DMS153 treated with DMSO at 0.1 percent for 48 hours (cell line): ENCODE measurements around the gene SNRNP200.
"Not testable (repeated sequence)": the region's sequence is repeated elsewhere in the genome, so short reads cannot be mapped to it uniquely, and the experiment has no call there.

Experiments used
- DNase-seq: peaks from one replicate; lab custom pipeline; 2025; ENCODE audit not compliant: unreplicated experiment; lab: John Stamatoyannopoulos, UW

Gene SNRNP200

GRCh38 chr2:96274355-96275056, 30.8 kb downstream of the SNRNP200 start:
- no peak for DNase-seq

GRCh38 chr2:96273763-96274162, 31.6 kb downstream of the SNRNP200 start:
- DNase-seq = no peak

DNA sequence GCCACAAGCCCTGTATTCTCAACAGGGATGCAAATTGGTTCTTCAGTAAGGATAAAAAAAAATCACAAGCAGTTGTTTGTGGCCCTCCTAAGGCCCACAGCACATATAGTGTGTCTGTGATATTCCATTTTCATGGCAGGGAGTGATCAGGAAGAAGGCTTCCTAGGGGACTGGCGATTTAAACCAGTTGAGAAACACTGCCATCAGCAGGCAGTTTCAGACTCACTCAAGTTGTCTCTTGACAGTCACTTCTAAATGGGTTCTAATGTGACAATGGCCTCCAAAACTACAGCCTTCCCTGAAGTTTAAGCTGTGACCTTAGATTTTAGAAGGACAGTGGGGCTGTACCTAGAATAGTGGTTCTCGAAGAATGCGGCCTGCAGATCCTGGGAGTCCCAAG, 33.4 kb downstream of the SNRNP200 start:
- no peak for DNase-seq

DNA sequence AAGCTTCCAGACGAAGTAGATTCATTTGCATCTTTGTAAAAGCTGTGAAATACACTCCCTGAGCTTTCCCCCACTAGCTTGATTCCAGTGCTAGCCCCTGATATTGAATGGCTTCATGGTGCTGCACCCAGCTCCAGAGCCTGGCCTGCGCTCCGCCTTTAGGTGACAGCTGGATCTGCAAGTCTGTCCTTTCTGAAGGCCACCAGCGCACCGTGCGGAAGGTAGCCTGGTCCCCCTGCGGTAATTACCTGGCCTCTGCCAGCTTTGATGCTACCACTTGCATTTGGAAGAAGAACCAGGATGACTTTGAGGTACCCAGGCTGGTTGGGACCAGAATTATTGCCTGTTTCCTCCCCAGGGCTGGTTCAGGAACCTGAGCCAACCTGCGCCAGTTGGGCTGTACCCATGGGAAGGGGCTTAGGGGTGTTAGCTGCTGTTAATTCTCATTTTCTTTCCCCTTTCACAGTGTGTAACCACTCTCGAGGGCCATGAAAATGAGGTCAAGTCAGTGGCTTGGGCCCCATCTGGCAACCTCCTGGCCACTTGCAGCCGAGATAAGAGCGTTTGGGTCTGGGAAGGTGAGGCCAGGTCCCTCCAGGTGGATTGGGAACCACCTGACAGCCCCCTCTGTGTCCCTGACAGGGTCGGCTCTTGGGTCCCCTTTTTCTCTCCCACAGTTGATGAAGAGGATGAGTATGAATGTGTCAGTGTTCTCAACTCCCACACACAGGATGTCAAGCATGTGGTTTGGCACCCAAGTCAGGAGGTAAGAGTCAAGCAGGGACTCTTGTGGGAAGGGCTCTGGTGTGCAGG, 38.0 kb downstream of the SNRNP200 start:
- DNase-seq = no peak

GRCh38 chr2:96265840-96266679, 39.3 kb downstream of the SNRNP200 start, which contains the start of the genes CIAO1 and TMEM127:
CIAO1 (plus strand) TSS chr2:96266225; CDS start chr2:96266351, 126 bp downstream.
TMEM127 (minus strand) TSS chr2:96265997; CDS start chr2:96265381, 616 bp downstream.
- DNase-seq = peak; percentile 96

- no peak for DNase-seq
These were observed 40.0 kb downstream of the SNRNP200 start for GRCh38 chr2:96265349-96265839.

- DNase-seq = no peak
These were observed 40.5 kb downstream of the SNRNP200 start for GRCh38 chr2:96264656-96265348.

DNA sequence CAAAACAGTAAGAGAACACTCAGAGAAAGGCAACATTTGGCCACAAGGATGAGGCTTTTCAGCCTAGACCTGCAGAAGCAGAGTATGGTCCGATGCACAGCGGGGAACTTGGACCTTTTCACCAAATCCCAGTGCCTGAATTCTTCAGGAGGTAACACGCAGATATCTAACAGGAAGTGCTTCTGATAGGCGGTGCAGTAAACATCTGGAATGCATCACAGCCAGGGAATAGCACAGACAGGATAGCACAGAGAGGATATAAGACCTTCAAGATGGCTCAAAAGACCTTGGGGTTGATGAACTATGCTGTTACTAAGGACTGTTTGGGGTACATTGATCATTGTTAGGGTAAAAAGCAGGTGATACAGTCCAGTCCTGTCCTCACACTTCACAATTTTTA, 41.3 kb downstream of the SNRNP200 start:
- no peak for DNase-seq

DNA sequence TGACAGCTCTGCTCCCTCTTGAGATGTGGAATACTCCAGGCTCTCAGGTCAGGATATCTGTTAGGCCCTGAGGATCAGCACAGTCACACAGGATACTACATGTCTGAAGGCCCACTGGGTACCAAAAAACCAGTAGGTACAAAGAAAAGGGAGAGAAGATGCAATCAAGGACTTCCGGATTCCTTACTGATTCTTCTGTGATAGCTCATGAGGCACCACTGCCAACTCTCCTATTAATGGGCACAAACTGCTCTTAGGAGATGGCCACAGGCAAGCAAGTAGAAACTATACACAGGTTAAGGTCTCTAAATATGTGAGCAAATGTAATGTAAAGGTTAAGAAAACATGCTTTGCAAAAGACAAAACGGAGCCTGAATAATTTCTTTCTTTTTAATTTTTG, 43.0 kb downstream of the SNRNP200 start:
- no peak for DNase-seq

GRCh38 chr2:96261328-96262003, 43.9 kb downstream of the SNRNP200 start:
- no peak for DNase-seq

GRCh38 chr2:96260387-96261260, 44.7 kb downstream of the SNRNP200 start:
- DNase-seq = peak; percentile 90

GRCh38 chr2:96259497-96259921, 45.8 kb downstream of the SNRNP200 start:
- no peak for DNase-seq

GRCh38 chr2:96258166-96259022, 47.0 kb downstream of the SNRNP200 start:
- no peak for DNase-seq

GRCh38 chr2:96257744-96258143, 47.6 kb downstream of the SNRNP200 start:
- DNase-seq = not testable (repeated sequence)

DNA sequence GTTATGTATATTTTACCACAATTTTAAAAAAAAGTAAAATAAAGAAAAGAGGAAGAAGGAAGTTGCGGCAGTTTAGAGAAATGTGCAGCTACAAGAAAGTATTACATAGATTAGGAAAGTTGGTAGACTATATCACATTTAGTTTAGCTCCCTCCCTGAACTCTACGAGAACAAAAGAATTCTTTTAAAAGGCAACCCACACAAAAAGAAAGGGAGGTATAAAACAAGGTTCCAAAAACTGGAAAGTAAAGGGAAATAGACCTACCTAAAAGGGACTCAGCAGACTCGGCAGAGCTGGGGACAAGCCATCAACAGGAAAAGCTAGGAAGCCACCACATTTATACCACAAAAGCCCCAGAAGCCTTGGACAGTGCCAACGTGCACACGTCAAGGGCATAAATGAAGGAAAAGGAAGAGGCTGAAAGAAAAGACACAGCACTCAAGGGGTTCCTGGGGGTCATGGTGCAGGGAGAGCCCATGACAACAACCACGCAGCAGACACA, 48.7 kb downstream of the SNRNP200 start:
- no peak for DNase-seq

DNA sequence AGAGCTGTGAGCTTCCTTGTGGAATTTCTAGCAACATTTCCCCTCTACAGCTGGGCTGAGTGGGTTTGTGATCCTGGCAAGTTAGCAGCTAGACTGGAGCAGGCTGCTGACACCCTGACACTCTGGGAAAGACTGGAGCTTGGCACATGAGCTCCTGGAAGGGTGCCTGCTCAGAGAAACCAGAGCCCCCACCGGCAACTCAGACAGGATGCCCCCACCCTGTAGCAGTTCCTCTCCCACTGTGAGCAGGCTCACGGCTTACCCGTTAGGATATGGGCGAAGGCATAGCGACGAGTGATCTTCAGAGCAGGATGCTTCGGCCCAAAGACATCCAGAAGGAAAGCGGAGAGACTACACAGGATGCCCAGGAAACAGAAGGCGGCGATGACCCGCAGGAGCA, 50.8 kb downstream of the SNRNP200 start:
- DNase-seq = no peak

DNA sequence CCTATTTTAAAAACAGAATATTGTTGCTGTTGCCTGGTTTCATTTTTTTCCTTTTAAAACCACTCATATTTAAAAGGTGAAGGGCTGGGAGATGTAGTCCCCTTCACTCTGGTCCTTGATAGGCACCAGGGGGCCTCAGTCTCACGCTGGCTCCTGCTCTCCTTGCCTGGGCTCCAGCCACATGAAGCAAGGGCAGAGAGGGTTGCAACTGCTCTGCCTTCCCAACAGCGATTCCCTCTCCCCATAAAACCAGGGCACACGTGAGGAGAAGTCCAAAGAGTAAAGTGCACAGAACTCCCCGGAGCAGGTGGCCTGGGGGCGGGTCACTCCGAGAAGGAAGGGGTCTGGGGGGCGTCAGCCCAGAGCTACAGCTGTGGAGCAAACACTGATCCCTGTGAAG, 52.3 kb downstream of the SNRNP200 start:
- no peak for DNase-seq

DNA sequence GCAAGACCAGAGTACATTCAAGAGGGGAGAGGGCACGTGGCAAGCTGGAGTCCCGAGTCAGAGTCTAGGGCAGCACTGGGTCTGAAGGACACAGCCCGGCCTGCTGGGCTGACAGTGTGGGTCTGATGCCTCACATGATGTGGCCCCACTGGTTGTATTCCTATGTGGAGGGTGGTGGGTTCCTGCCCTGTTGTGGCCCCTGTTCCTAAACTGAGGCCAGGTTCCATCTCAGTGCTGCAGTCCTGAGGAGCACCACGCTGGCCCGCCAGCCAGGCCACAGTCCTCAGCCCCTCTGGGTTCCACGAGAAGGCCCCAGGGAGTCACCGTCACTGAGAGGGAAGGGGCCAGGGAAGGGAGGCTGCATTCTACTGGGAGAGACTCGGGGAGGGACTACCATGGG, 52.8 kb downstream of the SNRNP200 start:
- DNase-seq = no peak
